Measurements from ENCODE around the gene DISP3. TPM values are rescaled to one million over a fixed set of nuclear protein-coding genes. Genes with fewer than 3 reads are reported as not detected.
A peak's percentile ranks its signal among the peaks of the same experiment; 100 is the strongest.

DISP3 gene, protein sequence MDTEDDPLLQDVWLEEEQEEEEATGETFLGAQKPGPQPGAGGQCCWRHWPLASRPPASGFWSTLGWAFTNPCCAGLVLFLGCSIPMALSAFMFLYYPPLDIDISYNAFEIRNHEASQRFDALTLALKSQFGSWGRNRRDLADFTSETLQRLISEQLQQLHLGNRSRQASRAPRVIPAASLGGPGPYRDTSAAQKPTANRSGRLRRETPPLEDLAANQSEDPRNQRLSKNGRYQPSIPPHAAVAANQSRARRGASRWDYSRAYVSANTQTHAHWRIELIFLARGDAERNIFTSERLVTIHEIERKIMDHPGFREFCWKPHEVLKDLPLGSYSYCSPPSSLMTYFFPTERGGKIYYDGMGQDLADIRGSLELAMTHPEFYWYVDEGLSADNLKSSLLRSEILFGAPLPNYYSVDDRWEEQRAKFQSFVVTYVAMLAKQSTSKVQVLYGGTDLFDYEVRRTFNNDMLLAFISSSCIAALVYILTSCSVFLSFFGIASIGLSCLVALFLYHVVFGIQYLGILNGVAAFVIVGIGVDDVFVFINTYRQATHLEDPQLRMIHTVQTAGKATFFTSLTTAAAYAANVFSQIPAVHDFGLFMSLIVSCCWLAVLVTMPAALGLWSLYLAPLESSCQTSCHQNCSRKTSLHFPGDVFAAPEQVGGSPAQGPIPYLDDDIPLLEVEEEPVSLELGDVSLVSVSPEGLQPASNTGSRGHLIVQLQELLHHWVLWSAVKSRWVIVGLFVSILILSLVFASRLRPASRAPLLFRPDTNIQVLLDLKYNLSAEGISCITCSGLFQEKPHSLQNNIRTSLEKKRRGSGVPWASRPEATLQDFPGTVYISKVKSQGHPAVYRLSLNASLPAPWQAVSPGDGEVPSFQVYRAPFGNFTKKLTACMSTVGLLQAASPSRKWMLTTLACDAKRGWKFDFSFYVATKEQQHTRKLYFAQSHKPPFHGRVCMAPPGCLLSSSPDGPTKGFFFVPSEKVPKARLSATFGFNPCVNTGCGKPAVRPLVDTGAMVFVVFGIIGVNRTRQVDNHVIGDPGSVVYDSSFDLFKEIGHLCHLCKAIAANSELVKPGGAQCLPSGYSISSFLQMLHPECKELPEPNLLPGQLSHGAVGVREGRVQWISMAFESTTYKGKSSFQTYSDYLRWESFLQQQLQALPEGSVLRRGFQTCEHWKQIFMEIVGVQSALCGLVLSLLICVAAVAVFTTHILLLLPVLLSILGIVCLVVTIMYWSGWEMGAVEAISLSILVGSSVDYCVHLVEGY (N-terminal part only)
- polyA plus RNA-seq (2013, experiment 1 of 2), result 0.01 TPM
- 0.03 TPM for polyA plus RNA-seq (2013, experiment 2 of 2)

DNA sequence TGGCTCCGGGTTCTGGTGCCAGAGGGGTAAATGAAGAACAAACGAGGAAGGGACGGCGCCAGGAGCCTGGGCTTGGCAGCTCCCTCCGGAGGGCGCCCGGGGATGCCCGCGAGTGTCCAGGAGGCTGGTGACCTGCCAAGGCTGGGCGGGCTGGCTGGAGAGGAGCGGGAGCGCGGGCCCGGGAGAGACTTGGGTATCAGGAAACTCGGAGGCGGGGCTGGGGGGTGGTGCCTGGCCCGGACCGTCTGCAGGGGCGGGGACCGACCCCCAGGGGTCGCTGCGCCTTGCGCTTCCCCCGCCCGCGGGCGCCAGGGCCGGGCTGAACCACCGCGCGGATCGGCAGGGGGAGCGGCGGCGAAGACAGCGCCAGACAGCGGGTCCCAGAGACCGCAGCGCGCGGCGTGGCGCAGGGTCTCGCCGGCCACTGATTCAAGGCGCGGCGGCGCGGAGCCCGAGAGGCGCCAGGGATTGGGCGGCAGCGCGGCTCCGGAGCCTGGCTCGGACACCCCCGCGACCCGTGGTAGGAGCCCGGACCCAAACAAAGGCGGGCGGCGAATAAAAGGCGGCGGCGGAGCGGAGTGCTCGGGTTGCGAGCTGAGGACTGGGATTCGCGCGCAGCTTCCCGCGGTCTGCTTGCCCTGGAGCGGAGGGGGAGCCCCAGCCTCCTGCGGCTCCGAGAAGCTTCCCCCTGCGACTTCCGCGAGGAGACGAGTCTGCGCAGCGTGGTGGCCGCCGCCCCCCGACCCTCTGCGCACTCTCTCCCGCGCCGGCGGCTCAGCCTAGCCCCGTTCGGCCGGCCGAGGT, at the start of gene DISP3:
DISP3 (plus strand) TSS at position 585 of the 804 bp plus-strand sequence. CDS start 21,838 bp downstream, outside the sequence.
- H3K4ac ChIP-seq (ENCODE audit: low read depth in 1 of 2, low read length in 2 of 2), result peak within 1 kb of the TSS; percentile 50 to 81
- H3K23ac ChIP-seq (ENCODE audit: low read length in 2 of 2), result no peak within 1 kb of the TSS
- DNase-seq, result peak; percentile 57
- peak within 1 kb of the TSS; percentile 98 for H2BK120ac ChIP-seq (ENCODE audit: low read depth, low read length)
- peak within 1 kb of the TSS; percentile 77 for H3K4me2 ChIP-seq (ENCODE audit: low read length, poor library complexity, severe bottlenecking)
- peak within 1 kb of the TSS; percentile 73 for H3K9ac ChIP-seq (ENCODE audit: low read length)
- peaks cover 19% of the 10 kb centered on the region for H3K4me1 ChIP-seq (ENCODE audit: control insufficient read depth, insufficient read depth, low read depth, low read length)
- no peak within 1 kb of the TSS for H2BK15ac ChIP-seq (ENCODE audit: low read depth, poor library complexity, severe bottlenecking)
- no peaks in the 10 kb centered on the region for H3K79me1 ChIP-seq (replicated peaks; ENCODE audit: low read length, poor library complexity, severe bottlenecking)
- peak within 1 kb of the TSS; percentile 78 to 82 for H3K18ac ChIP-seq (ENCODE audit: low read depth in 1 of 2, low read length in 2 of 2)
- H3K14ac ChIP-seq (ENCODE audit: low read length in 2 of 2), result no peak within 1 kb of the TSS
- no peak within 1 kb of the TSS for H2AK5ac ChIP-seq (ENCODE audit: low read length, severe bottlenecking)
- WGBS, result 1% methylated on average over 57 of the region's 96 CpGs
- H2BK5ac ChIP-seq (ENCODE audit: low read depth, low read length, poor library complexity, severe bottlenecking), result no peak within 1 kb of the TSS
- H2AFZ ChIP-seq (ENCODE audit: low read depth, low read length), result peak within 1 kb of the TSS; percentile 66
- H3K27ac ChIP-seq (ENCODE audit: low read length, poor library complexity, severe bottlenecking), result no peak within 1 kb of the TSS
- peak within 1 kb of the TSS; percentile 67 to 71 for H3K4me3 ChIP-seq (ENCODE audit: insufficient read depth in 1 of 2, low read depth in 1 of 2, low read length in 2 of 2)
- H4K8ac ChIP-seq (ENCODE audit: low read length), result peak within 1 kb of the TSS; percentile 89
- peak within 1 kb of the TSS; percentile 92 to 96 for H2BK12ac ChIP-seq (ENCODE audit: low read length in 2 of 2)
- no peaks in the 10 kb centered on the region for H3K9me3 ChIP-seq (ENCODE audit: control insufficient read depth, low read length)
- H4K91ac ChIP-seq (ENCODE audit: low read length), result peak within 1 kb of the TSS; percentile 96
- no peaks in the 10 kb centered on the region for H3K36me3 ChIP-seq (ENCODE audit: control insufficient read depth in 1 of 2, insufficient read depth in 2 of 2, low read depth in 1 of 2, low read length in 2 of 2)
- H3K27me3 ChIP-seq (ENCODE audit: control insufficient read depth in 1 of 2, insufficient read depth in 1 of 2, low read length in 2 of 2), result peaks cover 59 to 86% of the 10 kb centered on the region in 2 experiments

DNA sequence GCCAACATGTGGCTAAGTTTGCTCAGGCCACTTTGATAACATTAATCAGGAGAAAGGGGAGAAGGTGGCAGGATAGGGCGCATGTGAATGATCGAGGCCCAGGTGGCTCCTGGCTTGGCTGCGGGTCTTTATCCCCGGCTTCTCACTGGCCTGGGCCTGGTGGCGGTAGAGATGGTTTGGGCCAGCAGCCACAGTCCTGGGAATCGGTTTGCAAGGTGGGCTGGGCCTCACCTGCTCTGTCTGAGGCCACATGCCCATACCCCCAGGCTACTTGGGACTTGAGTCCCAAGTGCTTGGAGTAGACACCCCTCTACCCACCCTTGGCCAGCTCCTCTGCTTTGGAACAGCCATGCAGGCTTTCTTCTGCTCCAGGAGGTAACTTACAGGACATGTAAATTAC, 49.7 kb upstream of the DISP3 start:
- no peak overlapping the region for H3K4me3 ChIP-seq (ENCODE audit: insufficient read depth in 1 of 2, low read depth in 1 of 2, low read length in 2 of 2)
- H3K27me3 ChIP-seq (ENCODE audit: control insufficient read depth in 1 of 2, insufficient read depth in 1 of 2, low read length in 2 of 2), result peaks cover 0 to 38% of the 10 kb centered on the region in 2 experiments
- H2AK5ac ChIP-seq (ENCODE audit: low read length, severe bottlenecking), result no peak overlapping the region
- no peak overlapping the region for H2AFZ ChIP-seq (ENCODE audit: low read depth, low read length)
- H3K4me1 ChIP-seq (ENCODE audit: control insufficient read depth, insufficient read depth, low read depth, low read length), result no peaks in the 10 kb centered on the region
- no peaks in the 10 kb centered on the region for H3K36me3 ChIP-seq (ENCODE audit: control insufficient read depth in 1 of 2, insufficient read depth in 2 of 2, low read depth in 1 of 2, low read length in 2 of 2)
- no peak overlapping the region for H3K4me2 ChIP-seq (ENCODE audit: low read length, poor library complexity, severe bottlenecking)
- no peak overlapping the region for H2BK12ac ChIP-seq (ENCODE audit: low read length in 2 of 2)
- no peak overlapping the region for H2BK120ac ChIP-seq (ENCODE audit: low read depth, low read length)
- no peak overlapping the region for H4K91ac ChIP-seq (ENCODE audit: low read length)
- H3K9me3 ChIP-seq (ENCODE audit: control insufficient read depth, low read length), result no peaks in the 10 kb centered on the region
- H3K9ac ChIP-seq (ENCODE audit: low read length), result no peak overlapping the region
- H3K18ac ChIP-seq (ENCODE audit: low read depth in 1 of 2, low read length in 2 of 2), result no peak overlapping the region
- no peak overlapping the region for H2BK15ac ChIP-seq (ENCODE audit: low read depth, poor library complexity, severe bottlenecking)
- H3K79me1 ChIP-seq (replicated peaks; ENCODE audit: low read length, poor library complexity, severe bottlenecking), result no peaks in the 10 kb centered on the region
- no peak overlapping the region for H3K23ac ChIP-seq (ENCODE audit: low read length in 2 of 2)
- WGBS, result 68% methylated on average over 6 of the region's 6 CpGs
- DNase-seq, result no peak
- H4K8ac ChIP-seq (ENCODE audit: low read length), result no peak overlapping the region
- no peak overlapping the region for H2BK5ac ChIP-seq (ENCODE audit: low read depth, low read length, poor library complexity, severe bottlenecking)
- no peak overlapping the region for H3K4ac ChIP-seq (ENCODE audit: low read depth in 1 of 2, low read length in 2 of 2)
- H3K14ac ChIP-seq (ENCODE audit: low read length in 2 of 2), result no peak overlapping the region
- H3K27ac ChIP-seq (ENCODE audit: low read length, poor library complexity, severe bottlenecking), result no peak overlapping the region

DNA sequence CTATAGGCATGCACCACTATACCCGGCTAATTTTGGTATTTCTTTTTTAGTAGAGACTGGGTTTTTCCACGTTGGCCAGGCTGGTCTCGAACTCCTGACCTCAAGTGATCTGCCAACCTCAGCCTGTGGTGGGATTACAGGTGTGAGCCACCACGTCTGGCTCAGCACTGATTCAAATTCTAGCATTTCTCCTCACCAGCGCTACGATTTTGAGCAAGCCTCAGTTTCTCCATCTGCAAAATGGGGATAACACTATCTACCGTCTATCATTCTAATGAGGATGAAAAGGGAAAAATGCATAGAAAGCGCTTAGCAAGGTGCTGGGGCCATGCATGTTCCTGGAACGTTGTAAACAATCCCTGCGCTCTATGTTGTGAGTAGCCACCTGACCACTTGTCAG, 49.0 kb upstream of the DISP3 start:
- Histone ChIP-seq H2AK5ac (ENCODE audit: low read length, severe bottlenecking) (no peak overlapping the region), H3K4me2 (ENCODE audit: low read length, poor library complexity, severe bottlenecking) (no peak overlapping the region), H2AFZ (ENCODE audit: low read depth, low read length) (no peak overlapping the region), H2BK5ac (ENCODE audit: low read depth, low read length, poor library complexity, severe bottlenecking) (no peak overlapping the region), H3K9ac (ENCODE audit: low read length) (no peak overlapping the region), H3K18ac (ENCODE audit: low read depth in 1 of 2, low read length in 2 of 2) (no peak overlapping the region), H3K4me3 (ENCODE audit: insufficient read depth in 1 of 2, low read depth in 1 of 2, low read length in 2 of 2) (no peak overlapping the region), H3K23ac (ENCODE audit: low read length in 2 of 2) (no peak overlapping the region), H3K14ac (ENCODE audit: low read length in 2 of 2) (no peak overlapping the region), H2BK12ac (ENCODE audit: low read length in 2 of 2) (no peak overlapping the region), H3K27ac (ENCODE audit: low read length, poor library complexity, severe bottlenecking) (no peak overlapping the region), H3K36me3 (ENCODE audit: control insufficient read depth in 1 of 2, insufficient read depth in 2 of 2, low read depth in 1 of 2, low read length in 2 of 2) (no peaks in the 10 kb centered on the region), H3K4me1 (ENCODE audit: control insufficient read depth, insufficient read depth, low read depth, low read length) (no peaks in the 10 kb centered on the region), H4K8ac (ENCODE audit: low read length) (no peak overlapping the region), H2BK15ac (ENCODE audit: low read depth, poor library complexity, severe bottlenecking) (no peak overlapping the region), H3K27me3 (ENCODE audit: control insufficient read depth in 1 of 2, insufficient read depth in 1 of 2, low read length in 2 of 2) (peaks cover 3 to 43% of the 10 kb centered on the region in 2 experiments), H3K9me3 (ENCODE audit: control insufficient read depth, low read length) (no peaks in the 10 kb centered on the region), H3K4ac (ENCODE audit: low read depth in 1 of 2, low read length in 2 of 2) (no peak overlapping the region), H2BK120ac (ENCODE audit: low read depth, low read length) (no peak overlapping the region), H3K79me1 (replicated peaks; ENCODE audit: low read length, poor library complexity, severe bottlenecking) (no peaks in the 10 kb centered on the region), H4K91ac (ENCODE audit: low read length) (no peak overlapping the region)
- DNase-seq, result no peak
- WGBS, result 81% methylated on average over 10 of the region's 10 CpGs

Measured in mesenchymal stem cell (in vitro differentiated cells and primary cell).